HG03439 (cell line): ENCODE measurements around the gene NOTCH2.

Source experiments
- ATAC-seq: cut with Tn5 transposase; IDR thresholded peaks from one replicate; pipeline ENCODE4 v1.9.1; 2021; ENCODE audit warnings: mild to moderate bottlenecking, moderate library complexity; ENCODE audit not compliant: unreplicated experiment

NOTCH2 gene

DNA sequence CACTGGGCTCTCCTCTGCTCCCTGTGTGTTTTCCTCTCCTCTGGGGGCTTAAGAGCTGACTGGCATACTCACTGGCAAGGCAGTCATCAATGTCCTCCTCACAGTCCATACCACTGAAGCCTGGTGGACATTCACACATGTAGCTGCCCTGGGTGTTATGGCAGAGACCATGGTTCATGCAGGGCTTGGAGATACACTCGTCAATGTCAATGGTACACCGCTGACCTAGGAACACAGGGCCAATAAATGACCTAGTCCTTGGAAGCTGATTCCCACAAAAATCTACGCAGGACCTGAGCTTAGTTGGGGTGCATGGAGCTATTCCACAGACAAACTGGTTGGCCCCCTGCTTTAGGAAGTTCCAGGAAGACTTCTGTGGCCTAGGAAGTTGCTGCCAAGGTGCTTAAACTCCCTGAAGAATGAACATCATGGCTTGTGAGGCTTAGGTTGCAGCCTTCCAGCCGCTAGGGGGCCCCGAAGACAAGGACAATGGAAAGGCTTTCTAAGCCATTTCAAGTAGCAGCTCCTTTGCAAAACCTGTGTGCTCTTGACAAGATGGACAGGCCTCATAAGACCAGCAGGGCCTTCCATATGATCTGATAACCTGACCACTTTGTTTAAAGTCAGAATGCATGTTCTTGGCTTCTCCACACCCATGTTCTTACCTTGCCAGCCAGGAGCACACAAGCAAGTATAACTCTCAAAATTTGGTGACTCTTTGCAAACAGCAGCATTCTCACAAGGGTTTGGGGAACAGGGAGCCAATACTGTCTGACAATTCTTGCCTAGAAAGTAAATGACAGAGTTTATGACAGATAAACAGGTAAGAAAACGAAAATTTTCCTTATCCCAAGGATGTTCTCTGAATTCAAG is 120.9 kb downstream of the NOTCH2 start:
- peak; percentile 75 for ATAC-seq

DNA sequence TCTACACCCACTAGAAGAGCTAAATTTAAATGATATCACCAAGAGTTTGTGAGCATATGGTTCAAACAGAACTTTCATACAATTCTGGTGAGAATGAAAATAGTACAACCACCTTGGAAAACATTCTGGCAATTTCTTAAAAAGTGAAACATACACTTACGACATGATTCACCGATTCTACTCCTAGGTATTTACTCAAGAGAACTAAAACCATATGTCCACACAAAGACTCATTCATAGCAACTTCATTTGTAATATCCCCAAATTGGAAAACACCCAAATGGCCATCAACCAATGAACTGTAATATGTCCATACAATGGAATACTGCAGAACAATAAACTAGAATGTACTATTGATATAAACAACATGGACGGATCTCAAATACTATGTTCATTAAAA is 122.0 kb downstream of the NOTCH2 start:
- no peak for ATAC-seq

DNA sequence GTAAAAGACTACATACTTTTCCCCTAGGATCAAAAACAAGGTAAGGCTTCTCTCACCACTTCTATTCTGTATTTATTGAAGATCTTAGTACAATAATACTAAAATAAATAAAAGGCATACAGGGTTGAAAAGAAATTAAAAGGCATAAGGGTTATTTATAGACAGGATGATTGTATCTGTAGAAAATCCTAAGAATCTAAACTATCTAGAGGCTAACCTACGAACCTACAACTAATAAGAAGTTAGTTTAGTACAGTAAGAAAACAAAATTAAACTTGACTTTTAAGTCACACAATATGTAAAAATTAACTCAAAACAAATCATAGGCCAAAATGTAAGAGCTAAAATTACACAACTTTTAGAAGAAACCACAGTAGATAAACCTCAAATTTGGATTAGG is 122.7 kb downstream of the NOTCH2 start:
- ATAC-seq: no peak

DNA sequence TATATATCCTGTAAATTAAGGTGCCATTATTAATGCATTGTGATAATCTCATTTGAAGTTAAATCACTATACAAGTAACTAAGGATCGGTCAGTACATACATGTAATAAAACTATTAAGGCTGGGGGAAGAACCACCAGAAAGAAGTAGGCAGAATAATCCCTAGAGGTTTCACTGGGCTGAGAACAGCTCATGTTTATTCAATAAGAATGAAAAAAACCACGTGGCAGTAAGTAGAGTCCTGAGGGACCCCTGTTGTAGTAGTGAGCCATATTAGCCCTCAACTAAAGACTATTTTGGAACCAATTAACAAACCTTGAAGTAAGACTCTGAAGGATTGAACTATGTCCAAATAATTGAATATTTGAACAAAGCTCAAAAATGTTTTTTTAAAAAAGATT is 126.2 kb downstream of the NOTCH2 start:
- ATAC-seq: no peak

DNA sequence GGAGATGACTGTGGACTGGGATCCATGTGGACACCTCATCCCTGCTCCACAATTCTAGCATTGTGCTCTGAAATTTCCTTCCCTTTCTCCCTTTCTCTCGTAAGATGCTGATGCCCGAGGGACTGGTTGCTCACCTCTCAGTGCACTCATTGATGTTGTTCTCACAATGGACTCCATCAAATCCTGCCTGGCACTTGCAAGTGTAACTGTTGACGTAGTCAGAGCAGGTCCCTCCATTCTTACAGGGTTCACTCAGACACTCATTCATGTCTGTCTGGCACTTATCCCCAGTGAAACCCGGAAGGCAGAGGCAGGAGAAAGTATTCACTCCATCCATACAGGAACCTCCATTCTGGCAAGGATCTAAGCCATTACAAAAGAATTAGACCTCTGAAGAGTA is 128.1 kb downstream of the NOTCH2 start:
- no peak for ATAC-seq

DNA sequence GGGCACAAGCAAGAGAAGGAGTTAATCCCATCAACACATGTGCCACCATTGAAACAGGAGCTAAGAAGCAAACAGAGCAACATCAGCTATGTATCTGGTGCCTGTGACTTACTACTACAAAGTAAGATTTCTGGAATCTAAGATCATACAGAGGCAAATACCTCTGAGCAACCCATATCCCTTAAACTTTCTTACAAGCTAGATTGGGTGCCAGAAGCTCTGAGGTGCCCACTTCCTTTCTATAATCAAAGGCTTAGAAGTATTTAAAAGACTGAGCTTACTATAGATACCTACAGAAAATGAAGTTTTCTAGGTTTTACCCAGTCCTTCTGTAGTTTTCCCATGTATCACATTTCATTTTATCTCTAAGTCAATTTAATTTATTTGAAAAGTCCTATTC is 128.8 kb downstream of the NOTCH2 start:
- ATAC-seq: no peak

DNA sequence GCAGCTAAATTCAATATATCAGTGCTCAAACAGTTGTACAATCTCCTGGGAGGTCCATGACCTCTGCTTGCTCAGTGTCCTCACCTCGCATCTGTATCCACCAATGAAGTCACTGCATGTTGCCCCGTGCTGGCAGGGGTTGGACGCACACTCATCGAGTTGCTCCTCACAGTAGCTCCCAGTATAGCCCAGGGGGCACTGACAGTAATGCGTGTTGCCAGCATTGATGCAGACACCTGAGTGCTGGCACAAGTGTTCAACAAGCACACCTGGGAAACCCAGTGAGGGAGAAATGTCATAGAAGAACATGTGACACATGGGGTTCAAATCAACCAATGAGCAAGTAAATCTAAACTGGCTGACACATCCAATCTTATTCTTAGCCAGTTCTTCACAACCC is 132.3 kb downstream of the NOTCH2 start:
- no peak for ATAC-seq

DNA sequence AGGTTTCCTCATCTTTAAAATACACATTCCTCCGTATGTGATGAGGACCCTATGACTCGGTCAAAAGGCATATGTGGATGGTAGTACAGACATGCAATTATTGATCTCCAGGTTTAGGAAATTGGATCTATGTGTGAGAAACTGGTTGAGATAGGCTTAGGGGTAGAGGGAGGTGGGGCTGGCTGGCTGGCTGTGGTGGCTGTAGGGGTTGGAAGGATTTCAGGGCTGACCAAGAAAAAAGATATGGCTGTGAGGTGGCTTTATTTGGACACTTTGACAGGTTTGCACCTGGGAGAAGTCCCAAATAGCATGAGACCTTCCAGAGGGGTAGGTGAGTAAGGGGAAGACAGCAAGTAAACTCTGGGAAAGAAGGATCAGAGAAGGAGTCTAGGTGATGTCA is 133.5 kb downstream of the NOTCH2 start:
- ATAC-seq: no peak

DNA sequence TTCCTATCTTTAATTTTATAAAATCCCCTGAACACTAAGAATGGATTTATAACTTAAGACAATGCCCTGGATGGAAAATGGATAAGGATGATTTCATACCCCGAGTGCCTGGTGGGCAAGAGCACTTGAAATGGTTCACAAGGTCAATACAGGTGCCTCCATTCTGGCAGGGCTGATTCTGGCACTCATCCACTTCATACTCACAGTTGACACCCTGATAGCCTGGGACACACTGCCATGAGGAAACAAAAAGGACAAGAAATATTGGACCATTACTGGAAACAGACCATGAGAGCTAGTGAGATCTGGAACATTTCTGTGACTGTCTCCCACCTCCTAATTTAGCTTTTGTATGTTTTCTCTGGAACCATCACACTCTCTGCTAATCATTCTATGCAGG is 134.1 kb downstream of the NOTCH2 start:
- ATAC-seq: no peak

DNA sequence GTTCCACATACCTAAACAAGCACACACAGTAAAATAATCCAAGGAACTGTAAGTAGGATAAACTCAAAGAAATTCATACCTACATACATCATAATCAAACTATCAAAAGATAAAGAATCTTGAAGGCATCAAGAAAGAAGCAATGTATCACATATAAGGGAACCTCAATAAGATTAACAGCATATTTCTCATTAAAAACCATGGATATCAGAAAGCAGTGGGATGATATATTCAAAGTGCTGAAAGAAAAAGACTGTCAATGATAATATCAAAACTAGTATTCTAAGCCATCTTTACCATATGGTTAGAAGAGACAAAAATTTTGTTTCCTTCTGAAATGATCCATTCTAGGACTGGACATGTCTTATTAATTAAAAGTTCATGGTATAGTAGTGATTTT is 136.1 kb downstream of the NOTCH2 start:
- no peak for ATAC-seq

DNA sequence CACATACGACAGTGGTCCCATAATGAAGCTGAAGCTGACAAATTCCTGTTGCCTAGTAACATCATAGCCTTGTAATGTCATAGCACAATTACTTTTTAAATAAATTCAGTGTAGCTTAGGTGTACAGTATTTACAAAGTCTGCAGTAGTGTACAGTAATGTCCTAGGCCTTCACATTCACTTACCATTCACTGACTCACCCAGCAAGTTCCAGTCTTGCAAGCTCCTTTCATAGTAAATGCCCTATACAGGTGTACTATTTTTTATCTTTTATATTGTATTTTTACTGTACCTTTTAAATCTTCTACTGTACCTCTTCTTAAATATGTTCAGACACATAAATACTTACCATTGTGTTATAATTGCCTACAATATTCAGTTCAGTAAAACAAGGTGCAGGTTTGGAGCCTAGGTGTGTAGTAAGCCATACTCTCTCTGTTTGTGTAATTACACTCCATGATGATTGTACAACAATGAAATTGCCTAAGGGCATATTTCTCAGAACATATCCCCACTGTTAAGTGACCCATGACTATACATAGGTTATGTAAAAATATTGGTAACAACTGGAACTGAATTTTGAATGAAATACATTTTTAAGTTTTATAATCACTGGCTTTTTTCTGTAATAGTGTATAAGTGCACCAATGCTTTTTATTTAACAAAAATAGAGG is 139.7 kb downstream of the NOTCH2 start:
- no peak for ATAC-seq

DNA sequence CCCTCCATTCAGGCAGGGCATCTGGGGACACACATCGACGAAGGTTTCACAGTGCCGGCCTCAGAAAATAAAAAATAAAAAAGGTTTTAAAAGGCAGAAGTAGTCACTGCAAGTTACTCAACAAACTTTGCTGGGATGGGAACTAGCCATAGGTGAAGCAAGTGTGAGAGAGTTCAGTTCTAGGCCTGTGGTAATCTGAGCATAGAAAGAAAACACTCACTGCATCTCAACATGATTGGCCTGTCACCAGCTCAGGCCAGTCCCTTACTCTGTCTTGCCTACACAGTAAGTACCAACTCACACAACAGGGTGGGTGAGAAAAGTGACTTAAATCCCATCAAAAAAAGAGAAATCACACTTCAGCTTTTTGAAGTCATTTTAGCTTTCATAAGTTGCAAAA is 142.9 kb downstream of the NOTCH2 start:
- no peak for ATAC-seq

DNA sequence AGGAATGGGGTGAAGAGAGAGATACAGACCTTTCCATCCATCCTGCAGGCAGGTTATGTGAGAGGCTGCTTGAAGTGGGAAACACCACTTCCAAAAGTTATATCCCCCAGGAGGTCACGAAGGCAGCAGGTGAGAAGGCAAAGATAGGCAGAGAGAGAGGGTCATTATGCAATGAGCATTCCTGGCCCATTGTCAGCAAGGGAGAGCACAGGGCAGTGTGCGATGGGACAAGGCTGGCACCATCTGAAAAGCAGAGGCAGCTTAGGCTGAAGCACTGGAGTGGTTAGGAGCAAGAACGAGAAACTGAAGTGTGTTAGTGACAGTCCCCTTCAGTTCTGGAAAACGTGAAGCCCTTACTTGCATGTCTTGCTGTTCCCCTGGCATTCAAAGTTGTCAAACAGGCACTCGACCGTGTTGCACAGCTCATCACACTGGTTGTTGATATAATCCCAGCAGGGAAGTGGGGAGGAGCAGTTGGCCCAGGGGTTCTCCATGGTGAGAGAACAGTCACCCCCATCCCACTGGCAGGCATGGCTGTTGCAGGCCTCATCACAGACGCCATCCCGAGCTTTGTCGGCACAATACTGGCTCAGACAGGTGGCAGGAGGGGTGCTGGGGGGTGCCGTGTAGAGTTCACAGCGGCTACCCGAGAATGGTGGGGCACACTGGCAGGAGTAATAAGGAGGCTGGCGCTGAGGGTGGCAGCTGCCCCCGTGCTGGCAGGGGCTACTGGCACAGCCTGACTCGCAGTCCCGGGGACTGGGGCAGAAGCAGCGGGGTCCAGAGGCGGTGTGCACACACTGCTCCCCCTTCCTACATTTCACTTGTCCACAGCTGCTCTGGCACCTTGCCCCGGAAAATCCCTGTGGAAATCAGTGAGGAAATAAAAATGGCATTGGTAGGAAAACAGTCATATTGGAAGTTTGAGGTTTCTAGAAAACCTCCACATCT is 144.2 kb downstream of the NOTCH2 start:
- no peak for ATAC-seq

DNA sequence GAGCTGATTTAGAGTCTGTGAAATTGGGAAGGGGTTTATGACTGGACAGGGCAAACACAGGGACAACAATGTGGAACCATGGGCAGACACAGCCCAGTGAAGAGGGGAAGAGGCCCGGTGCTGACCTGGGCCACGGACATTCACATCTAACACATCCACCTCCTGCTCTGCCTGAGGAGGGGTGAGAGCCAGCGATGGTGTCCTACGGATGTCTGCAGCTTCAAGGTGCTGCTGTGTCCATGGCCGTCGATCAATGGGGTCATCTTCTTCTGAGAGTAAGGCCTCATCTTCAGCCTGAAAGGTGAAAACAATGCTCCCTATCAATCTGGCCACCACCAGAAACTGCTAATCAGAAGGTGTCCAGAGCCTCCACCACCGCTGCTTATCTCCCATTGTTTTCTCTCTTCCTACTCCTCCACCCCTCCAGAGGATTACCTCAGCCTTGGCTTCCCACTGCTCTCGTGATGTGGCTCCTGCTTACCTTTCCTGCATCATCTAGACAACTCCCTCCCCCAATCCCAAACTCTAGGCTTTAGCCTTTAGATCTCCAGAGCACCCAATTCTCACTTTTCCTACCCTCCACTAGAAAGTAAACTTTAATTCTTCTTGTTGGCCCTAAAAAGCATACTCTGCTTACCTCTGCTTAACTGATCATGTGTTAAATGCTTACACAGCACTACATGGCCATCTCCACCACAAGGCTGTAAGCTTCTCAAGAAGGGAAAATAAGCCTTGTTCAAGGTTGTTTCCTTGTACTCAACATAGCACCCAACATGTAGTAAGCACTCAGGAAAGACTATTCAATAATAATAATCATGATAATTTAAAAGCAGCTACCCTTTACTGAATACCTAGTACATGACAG is 149.1 kb downstream of the NOTCH2 start:
- no peak for ATAC-seq

DNA sequence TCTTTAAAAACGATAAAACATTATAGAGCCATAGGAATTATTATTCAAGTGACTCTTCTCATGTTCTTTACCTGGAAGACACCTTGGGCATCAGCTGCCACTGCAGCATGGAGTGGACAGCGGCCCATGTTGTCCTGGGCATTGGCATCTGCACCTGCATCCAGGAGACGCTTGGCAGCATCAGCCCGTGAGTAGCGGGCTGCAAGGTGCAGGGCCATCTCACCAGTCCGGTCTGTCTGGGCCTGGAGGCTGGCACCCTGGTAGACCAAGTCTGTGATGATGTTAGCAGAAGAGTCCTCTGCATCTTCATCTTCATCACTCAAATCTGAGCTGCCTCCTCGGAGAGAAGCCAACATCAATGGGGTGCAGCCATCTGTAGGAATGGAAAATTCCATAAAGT is 150.2 kb downstream of the NOTCH2 start:
- no peak for ATAC-seq

DNA sequence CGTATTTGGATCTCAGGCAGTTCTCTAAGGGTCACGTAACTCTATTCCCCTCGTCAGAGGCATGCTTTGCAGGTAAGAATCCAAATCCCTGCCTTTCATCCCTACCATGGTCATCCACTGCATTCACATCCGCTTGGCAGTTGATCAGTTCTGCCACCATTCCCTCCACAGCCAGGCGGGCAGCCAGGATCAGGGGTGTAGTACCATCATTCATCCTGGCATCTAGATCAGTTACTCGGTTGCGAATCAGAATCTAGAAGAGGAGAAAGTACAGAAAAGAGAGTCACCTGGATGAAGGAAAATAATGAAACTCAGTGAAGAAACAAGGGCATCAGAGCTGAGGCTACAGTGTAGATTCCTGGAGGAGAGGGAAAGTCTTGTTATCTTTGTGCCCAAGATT is 151.2 kb downstream of the NOTCH2 start:
- no peak for ATAC-seq

DNA sequence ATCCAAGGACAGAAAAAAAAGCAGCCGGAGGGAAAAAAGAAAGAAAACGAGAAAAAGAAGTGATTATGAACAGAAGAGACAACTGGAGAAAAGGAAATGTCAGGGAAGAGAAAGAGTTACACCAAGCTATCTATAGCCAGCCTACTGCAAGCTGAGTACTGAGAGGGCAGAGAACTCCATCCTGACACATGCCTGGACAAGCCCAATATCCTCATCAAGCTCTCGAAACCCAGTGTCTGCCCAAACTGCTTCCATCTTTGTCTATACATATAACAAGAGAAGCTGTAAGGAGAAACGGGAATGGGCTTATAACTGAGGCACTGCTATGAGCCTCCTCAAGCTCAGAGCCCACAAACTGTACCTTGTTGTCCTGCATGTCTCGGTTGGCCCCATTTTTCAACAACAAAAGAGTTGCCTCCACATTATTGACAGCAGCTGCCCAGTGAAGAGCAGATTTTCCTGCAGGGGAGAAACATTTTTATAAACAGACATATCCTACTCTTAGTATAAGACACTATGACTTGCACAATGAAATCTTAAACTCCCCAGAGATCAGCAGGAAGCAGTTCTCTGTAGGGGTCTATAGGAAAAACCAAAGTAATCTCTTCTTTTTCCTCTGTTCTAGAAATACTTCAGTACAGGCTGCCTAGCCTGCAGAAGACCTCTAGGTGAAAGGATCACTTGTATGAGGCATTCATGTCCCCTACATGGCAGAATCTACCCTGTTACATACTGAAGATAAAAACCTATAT is 152.0 kb downstream of the NOTCH2 start:
- ATAC-seq: no peak

DNA sequence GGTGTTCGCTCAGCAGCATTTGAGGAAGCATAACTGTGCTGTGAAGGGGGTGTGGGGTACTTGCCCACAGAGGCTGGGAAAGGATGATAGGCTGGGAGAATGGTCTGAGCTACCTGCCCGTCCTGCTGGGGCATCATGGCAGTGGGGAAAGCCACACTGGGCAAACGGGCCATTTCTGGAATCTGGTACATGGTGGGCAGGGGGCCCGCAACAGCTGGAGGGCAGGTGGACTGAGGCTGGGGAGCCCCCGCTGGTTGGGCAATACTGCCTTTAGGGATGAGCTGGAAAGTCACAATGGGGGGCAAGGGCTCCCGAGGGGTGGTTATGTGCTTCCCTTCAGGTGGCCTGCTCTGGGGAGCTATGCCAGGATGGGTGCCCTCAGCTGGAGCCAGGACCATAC is 153.9 kb downstream of the NOTCH2 start:
- ATAC-seq: no peak

DNA sequence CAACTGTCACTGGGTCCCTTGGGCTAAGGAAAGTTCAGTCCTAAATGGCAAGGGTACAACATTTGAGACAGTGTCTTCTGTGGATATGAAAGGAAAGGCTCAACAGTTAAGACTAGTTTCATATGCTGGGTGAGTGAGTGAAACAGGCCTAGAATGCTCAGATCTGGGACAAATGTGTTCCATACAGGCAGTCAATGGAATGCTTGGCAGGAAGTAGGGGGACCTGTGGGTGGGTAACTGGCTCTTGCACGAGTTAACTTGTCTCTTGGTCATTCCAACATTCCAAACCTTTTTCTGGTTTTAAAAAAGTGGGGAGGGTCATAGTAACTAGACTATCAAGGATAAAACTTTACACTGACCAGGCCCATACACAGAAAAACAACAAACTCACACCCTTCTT is 155.4 kb downstream of the NOTCH2 start:
- no peak for ATAC-seq

DNA sequence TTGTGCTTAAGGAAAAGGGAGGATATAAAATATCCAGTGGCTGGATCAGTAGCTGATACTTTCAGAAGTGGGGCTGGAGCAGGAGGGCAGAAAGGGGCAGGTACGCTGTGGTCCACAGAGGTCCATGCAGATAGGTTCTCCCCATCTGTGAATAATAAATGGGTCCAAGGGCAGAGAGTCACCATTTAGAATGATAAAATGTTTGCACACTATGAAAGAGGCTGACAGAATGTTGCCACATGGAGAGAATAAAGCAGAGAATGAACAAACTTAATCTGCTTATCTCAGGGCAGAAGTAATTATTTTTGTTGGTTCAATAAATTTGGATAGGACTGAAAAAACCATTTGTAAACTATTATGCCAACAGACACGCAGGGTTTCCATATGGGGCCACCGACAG is 156.5 kb downstream of the NOTCH2 start:
- no peak for ATAC-seq
